Activated naive CD4-positive, alpha-beta T cell treated with anti-CD3 and anti-CD28 coated beads for 36 hours (primary cell): ENCODE results near the gene ADM2. TPM values are rescaled to one million over a fixed set of nuclear protein-coding genes. Genes with fewer than 3 reads are reported as not detected.
"Not testable (repeated sequence)": the region's sequence is repeated elsewhere in the genome, so short reads cannot be mapped to it uniquely, and the experiment has no call there.

ENCODE experiments used
- CTCF ChIA-PET: fragments of 350-600 bp; sonication (Branson Sonifier 250); formaldehyde crosslinking; loops from one replicate; lab custom pipeline; 2021; ENCODE audit warnings: antibody characterized with exemption; lab: Charles Lee
- DNase-seq: peaks from one replicate; pipeline ENCODE4 v3.0.0-alpha.2; 2020
- H3K27ac Mint-ChIP-seq: one replicate; pipeline ENCODE4 v1.8.0; 2021; ENCODE audit warnings: mild to moderate bottlenecking, mixed read lengths
- H3K27me3 Mint-ChIP-seq: one replicate; pipeline ENCODE4 v1.8.0; 2021; ENCODE audit warnings: low read depth, mixed read lengths
- H3K36me3 Mint-ChIP-seq: one replicate; pipeline ENCODE4 v1.8.0; 2021; ENCODE audit warnings: low read depth, mixed read lengths
- H3K4me1 Mint-ChIP-seq: one replicate; pipeline ENCODE4 v1.8.0; 2021; ENCODE audit warnings: low read depth, mixed read lengths
- H3K4me3 Mint-ChIP-seq: one replicate; pipeline ENCODE4 v1.8.0; 2021; ENCODE audit warnings: mild to moderate bottlenecking, moderate library complexity, mixed read lengths
- H3K9me3 Mint-ChIP-seq: one replicate; pipeline ENCODE4 v1.8.0; 2021; ENCODE audit warnings: mixed read lengths
- intact Hi-C: fragments of 100-400 bp; cut with micrococcal nuclease; formaldehyde crosslinking; loops from one replicate; pipeline ENCODE4 v1.15.1; 2023
- total RNA-seq, 2 experiments: library from RNA; stranded (reverse); gene quantifications; one replicate each; pipeline ENCODE4 v1.2.3, GENCODE V29; 2021

The ADM2 gene
- total RNA-seq, 2 experiments from 2014 or later: 7.5 to 8.3 TPM

DNA sequence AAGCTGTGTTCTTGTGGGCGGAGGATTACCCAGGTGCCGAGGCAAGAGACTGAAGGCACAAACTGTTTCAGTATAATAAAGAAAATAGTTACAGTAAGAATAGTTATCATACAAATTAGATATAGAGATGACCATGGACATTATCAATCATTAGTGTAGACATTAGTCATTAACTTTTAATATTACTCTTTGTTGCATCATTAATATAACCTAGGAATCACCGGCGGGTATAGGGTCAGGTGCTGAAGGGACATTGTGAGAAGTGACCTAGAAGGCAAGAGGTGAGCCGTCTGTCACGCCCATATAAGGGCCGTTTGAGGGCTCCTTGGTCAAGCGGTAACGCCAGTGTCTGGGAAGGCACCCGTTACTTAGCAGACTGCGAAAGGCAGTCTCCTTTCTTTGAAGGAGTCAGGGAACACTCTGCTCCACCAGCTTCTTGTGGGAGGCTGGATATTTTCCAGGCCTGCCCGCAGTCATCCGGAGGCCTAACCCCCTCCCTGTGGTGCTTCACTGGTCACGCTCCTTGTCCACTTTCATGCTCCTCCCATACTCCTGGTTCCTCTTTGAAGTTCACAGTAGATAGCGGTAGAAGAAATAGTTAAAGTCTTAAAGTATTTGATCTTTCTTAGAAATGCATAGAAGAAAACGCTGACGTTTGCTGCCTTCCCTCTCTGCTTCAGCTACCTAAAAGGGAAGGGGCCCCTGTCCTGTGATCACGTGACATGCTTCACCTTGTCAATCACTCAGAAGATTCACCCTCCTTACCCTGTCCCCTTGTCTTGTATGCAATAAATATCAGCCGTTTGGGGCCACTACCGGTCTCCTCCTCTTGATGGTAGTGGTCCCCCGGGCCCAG lies 52.7 kb downstream of the ADM2 start:
- H3K27me3 Mint-ChIP-seq, H3K36me3 Mint-ChIP-seq, intact Hi-C loops, H3K9me3 Mint-ChIP-seq, DNase-seq: not testable (repeated sequence)
- CTCF ChIA-PET: interaction anchor here (0.6 to 2.6 kb wide), 5 partner anchors 8 to 87 kb away, joined by 3 to 12 read pairs (median 4); partner anchors contain the start of gene SCO2
- Mint-ChIP-seq H3K27ac (peak overlapping the region; percentile 99), H3K4me1 (peaks cover 46% of the 10 kb centered on the region), H3K4me3 (peak overlapping the region; percentile 2)

DNA sequence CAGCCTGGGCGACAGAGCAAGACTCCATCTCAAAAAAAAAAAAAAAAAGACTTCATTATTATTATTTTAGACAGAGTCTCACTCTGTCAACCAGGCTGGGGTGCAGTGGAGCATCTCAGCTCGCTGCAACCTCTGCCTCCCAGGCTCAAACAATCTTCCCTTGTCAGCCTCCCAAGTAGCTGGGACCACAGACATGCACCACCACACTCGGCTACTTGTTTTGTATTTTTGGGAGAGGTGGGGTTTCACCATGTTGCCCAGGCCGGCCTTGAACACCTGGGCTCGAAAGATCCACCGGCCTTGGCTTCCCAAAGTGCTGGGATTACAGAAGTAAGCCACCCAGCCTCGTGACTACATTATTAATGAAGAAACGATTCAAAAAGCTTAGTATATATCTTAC lies 53.8 kb downstream of the ADM2 start:
- Mint-ChIP-seq H3K27me3 (no peaks in the 10 kb centered on the region), H3K36me3 (peaks cover 7% of the 10 kb centered on the region), H3K27ac (no peak overlapping the region), H3K4me1 (peaks cover 55% of the 10 kb centered on the region), H3K4me3 (no peak overlapping the region), H3K9me3 (no peaks in the 10 kb centered on the region)
- CTCF ChIA-PET: interaction anchor here (0.9 to 2.6 kb wide), 2 partner anchors 9 to 86 kb away, joined by 4 to 12 read pairs; partner anchors contain the start of gene SCO2
- intact Hi-C loops: loop anchor here (5.0 kb wide), 1 partner anchor 343 kb away; no protein-coding TSS in a partner anchor
- no peak for DNase-seq

Other genes starting within 250 kb of the ADM2 start
- 10 to 100 TPM; 44.5 to 47.8 TPM for gene TUBGCP6, start 236.5 kb upstream of the ADM2 start, total RNA-seq
- 10 to 100 TPM; 35.4 to 38.0 TPM for gene HDAC10, start 230.3 kb upstream of the ADM2 start, total RNA-seq
- 10 to 100 TPM; 12.3 to 12.4 TPM for gene MAPK12, start 219.9 kb upstream of the ADM2 start, total RNA-seq
- 10 to 100 TPM; 17.5 to 17.9 TPM for gene MAPK11, start 211.2 kb upstream of the ADM2 start, total RNA-seq
- gene PLXNB2, start 173.9 kb upstream of the ADM2 start, total RNA-seq: 10 to 100 TPM in 1 of 2 experiments, 1 to 10 TPM in 1; 9.8 to 10.4 TPM
- 1 to 10 TPM; 1.8 to 2.1 TPM for gene DENND6B, start 154.5 kb upstream of the ADM2 start, total RNA-seq
- gene PPP6R2, start 138.2 kb upstream of the ADM2 start, total RNA-seq: 10 to 100 TPM; 33.7 to 34.7 TPM
- gene SBF1, start 6.5 kb upstream of the ADM2 start, total RNA-seq: 100 to 1,000 TPM; 100 TPM
- gene MIOX, start 5.3 kb downstream of the ADM2 start, total RNA-seq: under 1 TPM in 1 of 2 experiments, not detected in 1; 0.31 TPM
- 10 to 100 TPM; 41.4 to 42.0 TPM for gene LMF2, start 26.2 kb downstream of the ADM2 start, total RNA-seq
- gene NCAPH2, start 26.7 kb downstream of the ADM2 start, total RNA-seq: 100 to 1,000 TPM; 104 to 115 TPM
- gene SCO2, start 44.1 kb downstream of the ADM2 start, total RNA-seq: 1 to 10 TPM; 1.1 to 2.1 TPM
- 10 to 100 TPM; 43.7 to 49.6 TPM for gene TYMP, start 48.5 kb downstream of the ADM2 start, total RNA-seq
- 1 to 10 TPM; 7.4 to 7.6 TPM for gene KLHDC7B, start 64.4 kb downstream of the ADM2 start, total RNA-seq
- gene SYCE3, start 81.4 kb downstream of the ADM2 start, total RNA-seq: 1 to 10 TPM in 1 of 2 experiments, under 1 TPM in 1; 0.91 to 2.0 TPM
- 10 to 100 TPM; 37.3 to 43.7 TPM for gene CPT1B, start 96.9 kb downstream of the ADM2 start, total RNA-seq
- 10 to 100 TPM; 71.0 to 81.4 TPM for gene CHKB, start 101.3 kb downstream of the ADM2 start, total RNA-seq
- gene MAPK8IP2, start 119.2 kb downstream of the ADM2 start, total RNA-seq: under 1 TPM; 0.05 to 0.15 TPM
- 10 to 100 TPM; 17.8 to 19.2 TPM for gene ARSA, start 146.6 kb downstream of the ADM2 start, total RNA-seq
- under 1 TPM; 0.07 TPM for gene SHANK3, start 191.3 kb downstream of the ADM2 start, total RNA-seq